Measurements from ENCODE around the gene TTC39B.
A peak's percentile ranks its signal among the peaks of the same experiment; 100 is the strongest.
"Not testable (repeated sequence)": the region's sequence is repeated elsewhere in the genome, so short reads cannot be mapped to it uniquely, and the experiment has no call there.

Gene TTC39B

DNA sequence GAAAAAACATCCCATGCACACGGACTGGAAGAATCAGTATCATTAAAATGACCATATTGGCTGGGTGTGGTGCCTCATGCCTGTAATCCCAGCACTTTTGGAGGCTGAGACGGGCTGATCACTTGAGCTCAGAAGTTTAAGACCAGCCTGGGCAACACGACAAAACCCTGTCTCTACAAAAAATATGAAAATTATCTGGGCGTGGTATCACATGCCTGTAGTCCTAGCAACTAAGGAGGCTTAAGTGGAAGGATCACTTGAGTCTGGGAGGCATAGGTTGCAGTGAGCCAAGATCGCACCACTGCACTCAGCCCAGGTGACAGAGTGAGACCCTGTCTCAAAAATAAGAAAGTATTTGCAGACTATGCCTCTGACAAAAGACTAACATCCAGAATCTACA is 68.4 kb downstream of the TTC39B start:
- POLR2A ChIA-PET = no interaction called here
- no peak overlapping the region for H3K27ac ChIP-seq (ENCODE audit: insufficient read depth in 1 of 2, low read depth in 1 of 2, low read length in 2 of 2, poor library complexity in 1 of 2, severe bottlenecking in 2 of 2)
- H3K4me3 ChIP-seq (ENCODE audit: control insufficient read depth in 1 of 7, extremely low read depth in 1 of 7, insufficient read depth in 4 of 7, low read depth in 2 of 7, low read length in 6 of 7) = no peak overlapping the region
- CTCF ChIA-PET = no interaction called here
- 100% methylated on average over 4 of the region's 5 CpGs for WGBS (ENCODE audit: insufficient coverage)
- H3K9me3 ChIP-seq (ENCODE audit: control extremely low read depth in 1 of 5, control insufficient read depth in 4 of 5, insufficient read depth in 2 of 5, low read depth in 1 of 5, low read length in 4 of 5) = peaks cover 3 to 33% (median 5%) of the 10 kb centered on the region in 5 experiments
- no peaks in the 10 kb centered on the region for H3K36me3 ChIP-seq (ENCODE audit: control insufficient read depth in 4 of 4, insufficient read depth in 4 of 4, low read length in 3 of 4)
- no peaks in the 10 kb centered on the region for H3K4me1 ChIP-seq (ENCODE audit: control extremely low read depth in 1 of 4, control insufficient read depth in 4 of 4, insufficient read depth in 4 of 4, low read length in 3 of 4)
- no peak for DNase-seq
- H3K27me3 ChIP-seq (replicated peaks in 2 of 5; ENCODE audit: control insufficient read depth in 4 of 5, insufficient read depth in 5 of 5, low read length in 4 of 5) = no peaks in the 10 kb centered on the region

GRCh38 chr9:15235658-15236057 is 71.4 kb downstream of the TTC39B start:
- Histone ChIP-seq H3K36me3 (ENCODE audit: control insufficient read depth in 4 of 4, insufficient read depth in 4 of 4, low read length in 3 of 4) (no peaks in the 10 kb centered on the region), H3K4me1 (ENCODE audit: control extremely low read depth in 1 of 4, control insufficient read depth in 4 of 4, insufficient read depth in 4 of 4, low read length in 3 of 4) (no peaks in the 10 kb centered on the region), H3K9me3 (ENCODE audit: control extremely low read depth in 1 of 5, control insufficient read depth in 4 of 5, insufficient read depth in 2 of 5, low read depth in 1 of 5, low read length in 4 of 5) (peaks cover 3 to 33% (median 7%) of the 10 kb centered on the region in 5 experiments), H3K27ac (ENCODE audit: insufficient read depth in 1 of 2, low read depth in 1 of 2, low read length in 2 of 2, poor library complexity in 1 of 2, severe bottlenecking in 2 of 2) (no peak overlapping the region), H3K27me3 (replicated peaks in 2 of 5; ENCODE audit: control insufficient read depth in 4 of 5, insufficient read depth in 5 of 5, low read length in 4 of 5) (no peaks in the 10 kb centered on the region), H3K4me3 (ENCODE audit: control insufficient read depth in 1 of 7, extremely low read depth in 1 of 7, insufficient read depth in 4 of 7, low read depth in 2 of 7, low read length in 6 of 7) (no peak overlapping the region)
- ChIA-PET POLR2A (no interaction called here), CTCF (no interaction called here)
- no peak for DNase-seq
- WGBS (ENCODE audit: insufficient coverage) = no CpG with 5 or more reads among the region's 2 CpGs

- WGBS (ENCODE audit: insufficient coverage) = no CpG with 5 or more reads among the region's 41 CpGs
- DNase-seq; H3K36me3 ChIP-seq (ENCODE audit: control insufficient read depth in 4 of 4, insufficient read depth in 4 of 4, low read length in 3 of 4); POLR2A ChIA-PET; H3K4me3 ChIP-seq (ENCODE audit: control insufficient read depth in 1 of 7, extremely low read depth in 1 of 7, insufficient read depth in 4 of 7, low read depth in 2 of 7, low read length in 6 of 7); CTCF ChIA-PET; H3K4me1 ChIP-seq (ENCODE audit: control extremely low read depth in 1 of 4, control insufficient read depth in 4 of 4, insufficient read depth in 4 of 4, low read length in 3 of 4); H3K27me3 ChIP-seq (replicated peaks in 2 of 5; ENCODE audit: control insufficient read depth in 4 of 5, insufficient read depth in 5 of 5, low read length in 4 of 5); H3K27ac ChIP-seq (ENCODE audit: insufficient read depth in 1 of 2, low read depth in 1 of 2, low read length in 2 of 2, poor library complexity in 1 of 2, severe bottlenecking in 2 of 2): not testable (repeated sequence)
- peaks cover 3 to 31% (median 7%) of the 10 kb centered on the region in 5 experiments for H3K9me3 ChIP-seq (ENCODE audit: control extremely low read depth in 1 of 5, control insufficient read depth in 4 of 5, insufficient read depth in 2 of 5, low read depth in 1 of 5, low read length in 4 of 5)
These were observed 73.0 kb downstream of the TTC39B start for GRCh38 chr9:15233941-15234490.

DNA sequence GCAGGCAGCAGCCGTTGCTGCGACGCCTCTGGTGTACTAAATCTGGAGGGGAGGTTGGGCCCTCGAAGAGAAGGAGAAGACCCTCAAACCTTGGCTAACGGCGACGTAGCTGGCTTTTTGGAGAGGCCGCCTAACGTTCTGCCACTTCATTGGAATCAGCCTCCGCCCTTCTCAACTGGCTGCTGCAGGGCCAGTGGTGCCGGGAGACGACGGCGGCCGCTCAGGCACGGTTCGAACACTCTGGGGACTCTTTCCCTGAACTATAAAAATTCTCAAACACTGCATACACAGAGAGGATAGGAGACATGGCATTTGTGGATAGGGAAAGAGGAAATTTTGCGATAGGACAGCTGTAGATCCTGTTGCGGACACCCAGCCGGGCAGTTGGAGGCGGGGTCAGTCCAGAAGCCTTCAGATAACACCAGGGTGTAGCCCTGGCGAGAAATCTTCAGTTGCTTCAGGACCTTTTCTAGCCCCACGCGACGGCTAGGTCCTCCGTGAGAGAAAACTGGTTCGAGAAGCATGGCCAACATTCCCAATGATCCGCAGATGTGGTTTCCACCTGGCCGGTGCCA is 74.2 kb downstream of the TTC39B start:
- POLR2A ChIA-PET; H3K27ac ChIP-seq (ENCODE audit: insufficient read depth in 1 of 2, low read depth in 1 of 2, low read length in 2 of 2, poor library complexity in 1 of 2, severe bottlenecking in 2 of 2); H3K36me3 ChIP-seq (ENCODE audit: control insufficient read depth in 4 of 4, insufficient read depth in 4 of 4, low read length in 3 of 4); H3K4me3 ChIP-seq (ENCODE audit: control insufficient read depth in 1 of 7, extremely low read depth in 1 of 7, insufficient read depth in 4 of 7, low read depth in 2 of 7, low read length in 6 of 7); H3K27me3 ChIP-seq (replicated peaks in 2 of 5; ENCODE audit: control insufficient read depth in 4 of 5, insufficient read depth in 5 of 5, low read length in 4 of 5); DNase-seq; H3K4me1 ChIP-seq (ENCODE audit: control extremely low read depth in 1 of 4, control insufficient read depth in 4 of 4, insufficient read depth in 4 of 4, low read length in 3 of 4): not testable (repeated sequence)
- CTCF ChIA-PET = interaction anchor here (1.5 to 1.9 kb wide), 2 partner anchors 8 to 17 kb away, joined by 3 to 5 read pairs; no protein-coding TSS in a partner anchor
- peaks cover 0 to 20% (median 7%) of the 10 kb centered on the region in 5 experiments for H3K9me3 ChIP-seq (ENCODE audit: control extremely low read depth in 1 of 5, control insufficient read depth in 4 of 5, insufficient read depth in 2 of 5, low read depth in 1 of 5, low read length in 4 of 5)
- 94% methylated on average over 15 of the region's 29 CpGs for WGBS (ENCODE audit: insufficient coverage)

- ChIA-PET POLR2A (no interaction called here), CTCF (interaction anchor here (1.5 to 1.9 kb wide), 2 partner anchors 9 to 17 kb away, joined by 3 to 5 read pairs; no protein-coding TSS in a partner anchor)
- Histone ChIP-seq H3K27ac (ENCODE audit: insufficient read depth in 1 of 2, low read depth in 1 of 2, low read length in 2 of 2, poor library complexity in 1 of 2, severe bottlenecking in 2 of 2) (no peak overlapping the region), H3K36me3 (ENCODE audit: control insufficient read depth in 4 of 4, insufficient read depth in 4 of 4, low read length in 3 of 4) (no peaks in the 10 kb centered on the region), H3K9me3 (ENCODE audit: control extremely low read depth in 1 of 5, control insufficient read depth in 4 of 5, insufficient read depth in 2 of 5, low read depth in 1 of 5, low read length in 4 of 5) (peaks cover 0 to 16% (median 7%) of the 10 kb centered on the region in 5 experiments), H3K27me3 (replicated peaks in 2 of 5; ENCODE audit: control insufficient read depth in 4 of 5, insufficient read depth in 5 of 5, low read length in 4 of 5) (no peaks in the 10 kb centered on the region), H3K4me3 (ENCODE audit: control insufficient read depth in 1 of 7, extremely low read depth in 1 of 7, insufficient read depth in 4 of 7, low read depth in 2 of 7, low read length in 6 of 7) (no peak overlapping the region), H3K4me1 (ENCODE audit: control extremely low read depth in 1 of 4, control insufficient read depth in 4 of 4, insufficient read depth in 4 of 4, low read length in 3 of 4) (no peaks in the 10 kb centered on the region)
- 94% methylated on average over 4 of the region's 13 CpGs for WGBS (ENCODE audit: insufficient coverage)
- peak in 2 of 3 donors; percentile 10 to 14 for DNase-seq
These were observed 75.0 kb downstream of the TTC39B start for GRCh38 chr9:15231788-15232635.

GRCh38 chr9:15229409-15229808 is 77.6 kb downstream of the TTC39B start:
- Histone ChIP-seq H3K27ac (ENCODE audit: insufficient read depth in 1 of 2, low read depth in 1 of 2, low read length in 2 of 2, poor library complexity in 1 of 2, severe bottlenecking in 2 of 2) (no peak overlapping the region), H3K4me1 (ENCODE audit: control extremely low read depth in 1 of 4, control insufficient read depth in 4 of 4, insufficient read depth in 4 of 4, low read length in 3 of 4) (no peaks in the 10 kb centered on the region), H3K27me3 (replicated peaks in 2 of 5; ENCODE audit: control insufficient read depth in 4 of 5, insufficient read depth in 5 of 5, low read length in 4 of 5) (no peaks in the 10 kb centered on the region), H3K36me3 (ENCODE audit: control insufficient read depth in 4 of 4, insufficient read depth in 4 of 4, low read length in 3 of 4) (peaks cover 0 to 3% (median 0%) of the 10 kb centered on the region in 4 experiments), H3K9me3 (ENCODE audit: control extremely low read depth in 1 of 5, control insufficient read depth in 4 of 5, insufficient read depth in 2 of 5, low read depth in 1 of 5, low read length in 4 of 5) (peaks cover 0 to 3% (median 0%) of the 10 kb centered on the region in 5 experiments), H3K4me3 (ENCODE audit: control insufficient read depth in 1 of 7, extremely low read depth in 1 of 7, insufficient read depth in 4 of 7, low read depth in 2 of 7, low read length in 6 of 7) (no peak overlapping the region)
- ChIA-PET CTCF (no interaction called here), POLR2A (interaction anchor here (0.6 kb wide), 1 partner anchor 125 kb away, joined by 3 read pairs; no protein-coding TSS in a partner anchor)
- no peak for DNase-seq
- WGBS (ENCODE audit: insufficient coverage) = 96% methylated on average over 2 of the region's 5 CpGs

GRCh38 chr9:15227491-15227890 is 79.5 kb downstream of the TTC39B start:
- ChIA-PET POLR2A (no interaction called here), CTCF (no interaction called here)
- no peak overlapping the region for H3K4me3 ChIP-seq (ENCODE audit: control insufficient read depth in 1 of 7, extremely low read depth in 1 of 7, insufficient read depth in 4 of 7, low read depth in 2 of 7, low read length in 6 of 7)
- peaks cover 0 to 13% (median 1%) of the 10 kb centered on the region in 4 experiments for H3K36me3 ChIP-seq (ENCODE audit: control insufficient read depth in 4 of 4, insufficient read depth in 4 of 4, low read length in 3 of 4)
- WGBS (ENCODE audit: insufficient coverage) = 100% methylated on average over 2 of the region's 4 CpGs
- no peak overlapping the region for H3K27ac ChIP-seq (ENCODE audit: insufficient read depth in 1 of 2, low read depth in 1 of 2, low read length in 2 of 2, poor library complexity in 1 of 2, severe bottlenecking in 2 of 2)
- H3K27me3 ChIP-seq (replicated peaks in 2 of 5; ENCODE audit: control insufficient read depth in 4 of 5, insufficient read depth in 5 of 5, low read length in 4 of 5) = no peaks in the 10 kb centered on the region
- DNase-seq = no peak
- H3K9me3 ChIP-seq (ENCODE audit: control extremely low read depth in 1 of 5, control insufficient read depth in 4 of 5, insufficient read depth in 2 of 5, low read depth in 1 of 5, low read length in 4 of 5) = peaks cover 0 to 3% (median 0%) of the 10 kb centered on the region in 5 experiments
- H3K4me1 ChIP-seq (ENCODE audit: control extremely low read depth in 1 of 4, control insufficient read depth in 4 of 4, insufficient read depth in 4 of 4, low read length in 3 of 4) = no peaks in the 10 kb centered on the region

All from common myeloid progenitor, CD34-positive (primary cell).